Left lung (tissue), 10 donors: ENCODE measurements around the gene PPM1H. TPM values are rescaled to one million over a fixed set of nuclear protein-coding genes. Genes with fewer than 3 reads are reported as not detected.
A peak's percentile ranks its signal among the peaks of the same experiment; 100 is the strongest.

Source experiments
- ATAC-seq: fragments of 200-7000 bp; cut with Tn5 transposase; one replicate; pipeline ENCODE4 v1.9.1; 2020; ENCODE audit warnings: moderate library complexity
- DNase-seq, 4 donors: peaks; one replicate each; pipeline ENCODE4 v3.0.0-alpha.2; 2013 to 2020
- H3K27ac ChIP-seq, 2 donors: fragments of 200-600 bp; sonication (generic) in 1 of 2; one replicate each; pipeline versions ENCODE4 v1.5.0 to v1.8.0; 2020 to 2021
- H3K27me3 ChIP-seq, 2 donors: fragments of 200-600 bp; sonication (generic) in 1 of 2; one replicate each; pipeline versions ENCODE4 v1.5.0 to v1.8.0; 2020 to 2021
- H3K36me3 ChIP-seq, 2 donors: fragments of 200-600 bp; sonication (generic) in 1 of 2; one replicate each; pipeline versions ENCODE4 v1.5.0 to v1.8.0; 2020 to 2021
- H3K4me1 ChIP-seq, 2 donors: fragments of 200-600 bp; one replicate each; pipeline ENCODE4 v1.8.0; 2021
- H3K4me3 ChIP-seq, 2 donors: fragments of 200-600 bp; sonication (generic) in 1 of 2; one replicate each; pipeline versions ENCODE4 v1.5.0 to v1.8.0; 2020 to 2021; ENCODE audit warnings: mild to moderate bottlenecking in 1 of 2
- H3K9me3 ChIP-seq, 2 donors: fragments of 200-600 bp; sonication (generic) in 1 of 2; one replicate each; pipeline versions ENCODE4 v1.5.0 to v1.8.0; 2020 to 2021
- CTCF ChIP-seq, 2 donors: fragments of 200-600 bp; sonication (generic) in 1 of 2; IDR thresholded peaks; one replicate each; pipeline versions ENCODE4 v1.5.0 to v1.8.0; 2021; ENCODE audit warnings: antibody characterized with exemption in 2 of 2
- intact Hi-C, 2 donors: fragments of 100-400 bp; cut with DNase I; formaldehyde crosslinking; loops; one replicate each; pipeline versions ENCODE4 v1.11.2 to v1.14.2; 2022
- polyA plus RNA-seq, 6 donors: library from polyadenylated mRNA; unstranded; fragments of 120-200 nt; gene quantifications; one replicate each; pipeline ENCODE4 v1.2.1, GENCODE V29; 2013; ENCODE audit not compliant: insufficient read length in 6 of 6
- total RNA-seq, 2 donors: library from RNA; stranded (reverse); fragmentation: NEBNext Ultra II Directional; extraction: Animal tissue kit (Norgen Biotek cat#: 25700); gene quantifications; one replicate each; pipeline ENCODE4 v1.2.1, GENCODE V29; 2021
- donor health status: DM: no; HTN: yes; CAD: no.
- donor health status: DM: no; HTN: no; CAD: no.

Gene PPM1H
- total and polyA plus RNA-seq, 8 donors, result 5.9 to 12.7 (median 10.6) TPM

GRCh38 chr12:62873826-62874448 lies 61.0 kb downstream of the PPM1H start:
- no peak overlapping the region for H3K4me3 ChIP-seq
- H3K4me1 ChIP-seq, result no peaks in the 10 kb centered on the region
- H3K9me3 ChIP-seq, result no peaks in the 10 kb centered on the region
- DNase-seq, result no peak
- no peak overlapping the region for H3K27ac ChIP-seq
- intact Hi-C loops, result no loop called here
- ATAC-seq, result no peak
- H3K27me3 ChIP-seq, result no peaks in the 10 kb centered on the region
- no peaks in the 10 kb centered on the region for H3K36me3 ChIP-seq
- TF ChIP-seq CTCF (IDR thresholded peaks at IDR 0.05), result no peak

GRCh38 chr12:62873116-62873825 lies 61.7 kb downstream of the PPM1H start:
- intact Hi-C loops, result no loop called here
- Histone ChIP-seq H3K4me3 (no peak overlapping the region), H3K4me1 (no peaks in the 10 kb centered on the region), H3K27me3 (no peaks in the 10 kb centered on the region), H3K36me3 (no peaks in the 10 kb centered on the region), H3K9me3 (no peaks in the 10 kb centered on the region), H3K27ac (no peak overlapping the region)
- DNase-seq, result no peak
- TF ChIP-seq CTCF (IDR thresholded peaks at IDR 0.05), result no peak
- no peak for ATAC-seq

GRCh38 chr12:62868820-62869219 lies 66.1 kb downstream of the PPM1H start:
- Histone ChIP-seq H3K4me3 (no peak overlapping the region), H3K36me3 (no peaks in the 10 kb centered on the region), H3K27ac (no peak overlapping the region), H3K4me1 (peaks cover 7 to 9% of the 10 kb centered on the region in 2 donors), H3K9me3 (no peaks in the 10 kb centered on the region), H3K27me3 (no peaks in the 10 kb centered on the region)
- no peak for TF ChIP-seq CTCF (IDR thresholded peaks at IDR 0.05)
- DNase-seq (no peak), ATAC-seq (no peak)
- intact Hi-C loops, result no loop called here

GRCh38 chr12:62866451-62867082 lies 68.4 kb downstream of the PPM1H start:
- intact Hi-C loops, result no loop called here
- Histone ChIP-seq H3K4me1 (peaks cover 7 to 9% of the 10 kb centered on the region in 2 donors), H3K9me3 (no peaks in the 10 kb centered on the region), H3K36me3 (no peaks in the 10 kb centered on the region), H3K27ac (peak overlapping the region in 1 of 2 donors; percentile 19), H3K4me3 (no peak overlapping the region), H3K27me3 (no peaks in the 10 kb centered on the region)
- DNase-seq (no peak), ATAC-seq (peak; percentile 87)
- no peak for TF ChIP-seq CTCF (IDR thresholded peaks at IDR 0.05)

- Histone ChIP-seq H3K9me3 (no peaks in the 10 kb centered on the region), H3K4me1 (peaks cover 7 to 9% of the 10 kb centered on the region in 2 donors), H3K4me3 (no peak overlapping the region), H3K36me3 (no peaks in the 10 kb centered on the region), H3K27ac (no peak overlapping the region), H3K27me3 (no peaks in the 10 kb centered on the region)
- DNase-seq (no peak), ATAC-seq (no peak)
- intact Hi-C loops, result no loop called here
- TF ChIP-seq CTCF (IDR thresholded peaks at IDR 0.05), result no peak
Measured at GRCh38 chr12:62865937-62866336, 69.0 kb downstream of the PPM1H start.
